Stomach smooth muscle (tissue), 2 donors: Measurements from ENCODE around the gene NR2C2.
"Not testable (repeated sequence)": the region's sequence is repeated elsewhere in the genome, so short reads cannot be mapped to it uniquely, and the experiment has no call there.

Experiments used
- H3K27ac ChIP-seq: one replicate; pipeline ENCODE4 v1.7.0; 2013; ENCODE audit warnings: mild to moderate bottlenecking, low read length, inconsistent platforms
- H3K27me3 ChIP-seq, 2 donors: one replicate each; pipeline ENCODE4 v1.7.0; 2013; ENCODE audit warnings: low read length in 2 of 2; ENCODE audit not compliant: insufficient read depth in 2 of 2, control insufficient read depth in 1 of 2
- H3K36me3 ChIP-seq, 2 donors: one replicate each; pipeline ENCODE4 v1.7.0; 2013; ENCODE audit warnings: low read length in 2 of 2; ENCODE audit not compliant: control insufficient read depth in 2 of 2, insufficient read depth in 2 of 2
- H3K4me1 ChIP-seq: one replicate; pipeline ENCODE4 v1.7.0; 2013; ENCODE audit warnings: low read length; ENCODE audit not compliant: control insufficient read depth, insufficient read depth
- H3K4me3 ChIP-seq, 2 donors: one replicate each; pipeline ENCODE4 v1.7.0; 2013; ENCODE audit warnings: low read length in 2 of 2
- H3K9ac ChIP-seq, 2 donors: one replicate each; pipeline ENCODE4 v1.7.0; 2013; ENCODE audit warnings: low read length in 2 of 2, mild to moderate bottlenecking in 1 of 2
- H3K9me3 ChIP-seq, 2 donors: one replicate each; pipeline ENCODE4 v1.7.0; 2013; ENCODE audit warnings: low read length in 2 of 2; ENCODE audit not compliant: control insufficient read depth in 2 of 2
- donor health status: healthy.
- donor health status: Pancreatic carcinoma.

Gene NR2C2

GRCh38 chr3:14947100-14947885 is at the start of gene NR2C2:
NR2C2 (plus strand) TSS chr3:14947583; CDS start chr3:15003915, 56,332 bp downstream.
- Histone ChIP-seq H3K4me3 (peak within 1 kb of the TSS; percentile 81 to 88), H3K27me3 (no peaks in the 10 kb centered on the region), H3K9me3 (no peaks in the 10 kb centered on the region), H3K27ac (peak within 1 kb of the TSS; percentile 96), H3K36me3 (peaks cover 9 to 11% of the 10 kb centered on the region in 2 donors), H3K9ac (peak within 1 kb of the TSS; percentile 83 to 95), H3K4me1 (peaks cover 14% of the 10 kb centered on the region)

DNA sequence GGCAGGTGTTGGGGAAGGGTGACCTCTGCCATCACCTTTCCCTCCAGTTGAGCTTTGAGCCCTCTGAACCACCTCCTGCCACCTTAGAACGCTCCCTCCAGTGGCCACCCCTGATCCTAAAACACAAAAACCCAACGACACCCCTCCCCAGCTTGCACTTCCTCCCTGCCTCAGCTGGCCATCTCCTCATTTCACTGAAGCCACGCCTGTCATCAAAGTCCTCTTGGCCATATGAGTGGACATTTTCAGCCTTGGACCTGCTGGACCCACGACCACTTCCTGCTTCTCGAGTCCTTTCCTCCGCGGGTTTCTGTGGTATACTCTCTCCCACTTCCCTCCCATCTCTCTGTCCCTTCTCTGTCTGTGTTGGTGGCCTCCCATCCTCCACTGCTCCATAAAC is 48.5 kb upstream of the NR2C2 start:
- Histone ChIP-seq H3K9me3 (no peaks in the 10 kb centered on the region), H3K36me3 (peaks cover 0 to 8% of the 10 kb centered on the region in 2 donors)

DNA sequence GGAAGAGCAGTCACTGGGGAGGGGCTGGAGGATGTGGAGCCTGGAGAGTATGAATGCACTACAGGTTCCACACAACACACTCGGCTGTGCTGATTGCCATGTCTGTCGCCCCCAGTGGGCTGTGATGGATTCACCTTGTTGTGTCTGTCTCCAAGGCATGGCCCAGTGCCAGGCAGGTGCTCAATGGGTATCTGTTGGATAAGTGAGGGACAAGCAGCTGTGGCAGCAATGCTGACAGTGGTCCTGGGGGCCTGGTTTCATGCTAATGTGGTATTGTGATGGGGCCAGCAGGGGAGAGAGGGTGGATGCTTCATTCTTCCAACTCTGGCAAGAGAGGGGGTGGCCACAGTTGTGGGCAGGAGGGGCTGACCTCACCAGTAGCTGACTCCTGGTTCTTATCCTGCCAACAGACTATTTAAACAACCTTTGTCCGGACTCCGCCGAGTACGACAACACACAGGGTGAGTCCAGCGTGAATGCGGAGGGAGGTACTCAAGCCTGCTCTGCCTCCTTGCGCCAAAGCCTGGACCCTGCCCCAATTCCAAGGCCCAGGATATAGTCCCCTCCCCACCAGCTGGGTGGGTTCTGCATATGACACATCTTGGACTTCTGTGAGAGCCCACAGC is 47.3 kb upstream of the NR2C2 start:
- Histone ChIP-seq H3K27me3 (peaks cover 0 to 2% of the 10 kb centered on the region in 2 donors), H3K4me3 (no peak overlapping the region), H3K36me3 (peaks cover 0 to 8% of the 10 kb centered on the region in 2 donors), H3K4me1 (peaks cover 7% of the 10 kb centered on the region), H3K9ac (no peak overlapping the region), H3K9me3 (peaks cover 0 to under 1% of the 10 kb centered on the region in 2 donors), H3K27ac (no peak overlapping the region)

More for the DNA sequence above, 48.5 kb upstream of the NR2C2 start:
- no peak overlapping the region for H3K27ac ChIP-seq
- no peak overlapping the region for H3K9ac ChIP-seq
- no peak overlapping the region for H3K4me3 ChIP-seq
- peaks cover 0 to 2% of the 10 kb centered on the region in 2 donors for H3K27me3 ChIP-seq
- H3K4me1 ChIP-seq: peaks cover 7% of the 10 kb centered on the region

GRCh38 chr3:14900881-14901873 is 46.2 kb upstream of the NR2C2 start:
- H3K36me3 ChIP-seq: peaks cover 0 to 8% of the 10 kb centered on the region in 2 donors
- no peak overlapping the region for H3K4me3 ChIP-seq
- H3K27me3 ChIP-seq: peaks cover 0 to 2% of the 10 kb centered on the region in 2 donors
- H3K9ac ChIP-seq: no peak overlapping the region
- H3K4me1 ChIP-seq: peaks cover 7% of the 10 kb centered on the region
- H3K9me3 ChIP-seq: peaks cover 0 to 10% of the 10 kb centered on the region in 2 donors
- H3K27ac ChIP-seq: no peak overlapping the region

GRCh38 chr3:14902719-14903118 is 44.7 kb upstream of the NR2C2 start:
- H3K4me3 ChIP-seq: no peak overlapping the region
- no peaks in the 10 kb centered on the region for H3K27me3 ChIP-seq
- peaks cover 7% of the 10 kb centered on the region for H3K4me1 ChIP-seq
- peaks cover 0 to 8% of the 10 kb centered on the region in 2 donors for H3K36me3 ChIP-seq
- no peak overlapping the region for H3K27ac ChIP-seq
- no peak overlapping the region for H3K9ac ChIP-seq
- H3K9me3 ChIP-seq: peaks cover 0 to 10% of the 10 kb centered on the region in 2 donors

DNA sequence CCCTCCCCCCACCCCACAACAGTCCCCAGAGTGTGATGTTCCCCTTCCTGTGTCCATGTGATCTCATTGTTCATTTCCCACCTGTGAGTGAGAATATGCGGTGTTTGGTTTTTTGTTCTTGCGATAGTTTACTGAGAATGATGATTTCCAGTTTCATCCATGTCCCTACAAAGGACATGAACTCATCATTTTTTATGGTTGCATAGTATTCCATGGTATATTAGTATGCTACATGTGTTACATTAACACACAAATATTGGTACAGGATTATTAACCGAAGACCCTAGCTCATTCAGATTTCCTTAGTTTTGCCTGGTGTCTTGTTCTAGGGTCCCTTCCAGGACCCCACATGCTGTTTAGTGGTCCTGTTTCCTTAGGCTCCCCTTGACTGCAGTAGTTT is 43.9 kb upstream of the NR2C2 start:
- not testable (repeated sequence) for H3K27ac ChIP-seq

GRCh38 chr3:14905055-14905657 is 42.2 kb upstream of the NR2C2 start:
- Histone ChIP-seq H3K4me3 (no peak overlapping the region), H3K4me1 (peaks cover 7% of the 10 kb centered on the region), H3K36me3 (peaks cover 0 to 4% of the 10 kb centered on the region in 2 donors), H3K27me3 (no peaks in the 10 kb centered on the region), H3K27ac (no peak overlapping the region), H3K9ac (no peak overlapping the region), H3K9me3 (peaks cover 0 to 10% of the 10 kb centered on the region in 2 donors)

More for the DNA sequence above, 43.9 kb upstream of the NR2C2 start:
- H3K4me3 ChIP-seq, H3K9me3 ChIP-seq, H3K27me3 ChIP-seq, H3K36me3 ChIP-seq, H3K9ac ChIP-seq, H3K4me1 ChIP-seq: not testable (repeated sequence)

DNA sequence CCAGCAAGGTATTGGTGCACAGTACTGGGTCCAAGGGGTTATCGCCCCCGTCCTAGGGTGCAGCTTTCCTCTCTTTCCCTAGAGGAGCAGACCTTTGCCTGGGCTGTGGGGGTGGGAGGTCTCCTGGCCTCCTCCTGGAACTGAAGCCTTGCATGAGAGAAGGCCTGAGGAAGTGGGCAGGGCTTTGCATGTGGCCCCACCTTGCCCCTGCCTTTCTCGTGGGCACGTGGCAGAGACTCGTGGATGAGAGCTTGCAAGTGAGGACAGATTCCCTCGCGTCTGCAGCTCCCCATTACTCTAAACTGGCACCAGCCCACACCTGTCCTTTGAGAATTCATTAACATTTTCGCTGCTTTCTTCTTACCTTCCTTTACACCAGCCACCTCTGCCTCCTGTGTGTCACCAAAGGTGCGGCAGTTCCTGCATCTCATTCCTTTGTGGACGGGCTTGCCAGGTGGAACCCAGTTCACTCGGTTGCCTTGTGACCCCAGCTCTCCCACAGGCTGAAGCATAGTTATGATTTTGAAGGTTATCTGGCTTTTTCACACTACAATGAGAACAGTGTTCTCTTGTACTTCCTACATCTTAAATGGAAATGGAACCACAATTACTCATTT is 40.9 kb upstream of the NR2C2 start:
- Histone ChIP-seq H3K27ac (no peak overlapping the region), H3K9ac (no peak overlapping the region), H3K4me1 (peaks cover 7% of the 10 kb centered on the region), H3K4me3 (no peak overlapping the region), H3K27me3 (no peaks in the 10 kb centered on the region), H3K9me3 (peaks cover 0 to 10% of the 10 kb centered on the region in 2 donors), H3K36me3 (peaks cover 2 to 3% of the 10 kb centered on the region in 2 donors)

DNA sequence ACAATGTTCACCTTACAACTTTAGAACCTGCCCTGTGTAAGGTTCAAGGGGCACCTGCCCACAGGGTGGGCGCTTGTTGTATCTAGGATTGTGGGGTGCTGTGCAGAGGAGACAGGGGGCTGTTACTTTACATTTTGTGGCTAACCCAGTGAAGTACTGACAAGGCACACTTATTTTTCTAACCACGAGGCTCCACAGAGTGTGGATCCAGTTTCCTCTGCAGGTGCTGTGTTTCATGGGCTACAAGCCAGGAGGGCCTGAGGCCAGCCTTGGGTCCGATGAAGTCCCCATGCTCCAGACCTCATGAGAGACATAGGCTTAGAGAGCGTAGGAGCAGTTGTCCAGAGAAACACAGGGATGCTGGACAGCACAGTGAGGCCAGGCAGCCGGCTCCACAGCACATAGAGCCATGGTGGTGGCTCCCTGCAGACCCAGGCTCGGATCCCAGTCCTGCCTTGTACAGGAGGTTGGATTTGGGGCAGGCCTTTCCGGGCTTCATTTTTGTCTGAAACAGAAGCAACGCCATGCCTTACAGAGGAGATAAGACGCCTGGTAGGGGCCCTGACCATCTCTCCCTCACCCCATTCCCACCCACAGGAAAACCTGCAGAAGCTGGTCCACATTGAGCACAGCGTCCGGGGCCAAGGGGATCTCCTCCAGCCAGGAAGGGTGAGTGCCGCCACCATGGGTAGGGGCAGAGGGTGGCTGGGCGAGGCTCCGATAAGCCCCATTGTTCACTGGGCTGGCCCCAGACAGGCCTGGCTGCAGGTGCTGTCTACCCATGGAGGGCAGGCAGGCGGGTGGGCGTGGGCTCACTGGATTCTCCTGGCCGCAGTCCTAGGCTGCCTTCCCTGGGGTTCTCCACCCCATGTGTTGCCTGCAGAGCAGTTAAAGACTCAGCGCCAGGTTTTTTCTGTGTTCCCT is 40.1 kb upstream of the NR2C2 start:
- H3K27ac ChIP-seq: no peak overlapping the region
- no peak overlapping the region for H3K9ac ChIP-seq
- peaks cover 3% of the 10 kb centered on the region in 2 donors for H3K36me3 ChIP-seq
- H3K27me3 ChIP-seq: no peaks in the 10 kb centered on the region
- H3K4me1 ChIP-seq: peaks cover 5% of the 10 kb centered on the region
- no peak overlapping the region for H3K4me3 ChIP-seq
- peaks cover 0 to 10% of the 10 kb centered on the region in 2 donors for H3K9me3 ChIP-seq
